Activated CD4-positive, alpha-beta T cell treated with anti-CD3 and anti-CD28 coated beads for 4 hours (primary cell): ENCODE measurements around the gene KDM4F.

Experiments used
- DNase-seq, 2 donors: peaks; one replicate each; pipeline ENCODE4 v3.0.0-alpha.2; 2020

Gene KDM4F

DNA sequence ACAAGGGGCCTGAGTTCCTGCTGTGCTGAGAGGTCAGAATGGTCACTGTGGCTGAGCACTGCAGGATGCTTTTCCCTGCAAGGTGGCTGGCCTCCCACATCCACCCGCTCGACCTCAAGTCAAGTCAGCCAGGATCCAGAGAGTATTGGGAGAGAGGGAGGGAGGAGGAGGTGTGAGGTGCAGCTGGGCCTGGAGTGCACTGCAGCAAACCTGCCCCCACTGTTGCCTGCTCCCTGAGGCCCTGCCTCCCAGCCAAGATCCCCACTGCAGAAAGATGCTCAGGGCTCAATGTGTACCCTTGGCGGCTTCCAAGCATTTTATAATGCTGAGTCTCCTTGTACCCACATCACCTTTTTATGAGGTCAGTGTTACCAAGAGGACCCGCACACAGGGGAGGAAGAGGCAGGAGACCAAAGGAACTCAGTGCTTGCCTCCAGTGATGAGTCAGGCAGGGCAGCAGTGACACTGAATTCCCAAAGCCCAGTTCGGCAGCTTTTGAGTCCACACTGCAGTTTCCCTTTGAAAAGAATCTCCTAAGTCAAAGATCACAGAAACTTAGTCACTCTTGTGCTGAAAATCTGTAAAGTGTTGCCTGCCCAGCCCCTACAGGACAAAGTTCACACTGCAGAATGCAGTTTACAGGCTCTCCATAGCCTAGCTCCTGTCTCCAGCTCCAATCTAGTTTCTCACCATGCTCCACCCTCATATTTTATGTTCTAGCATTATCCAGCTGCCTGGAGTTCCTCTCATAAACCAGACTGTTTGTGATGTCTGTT is 43.5 kb downstream of the KDM4F start:
- DNase-seq: peak in 1 of 2 donors; percentile 16

DNA sequence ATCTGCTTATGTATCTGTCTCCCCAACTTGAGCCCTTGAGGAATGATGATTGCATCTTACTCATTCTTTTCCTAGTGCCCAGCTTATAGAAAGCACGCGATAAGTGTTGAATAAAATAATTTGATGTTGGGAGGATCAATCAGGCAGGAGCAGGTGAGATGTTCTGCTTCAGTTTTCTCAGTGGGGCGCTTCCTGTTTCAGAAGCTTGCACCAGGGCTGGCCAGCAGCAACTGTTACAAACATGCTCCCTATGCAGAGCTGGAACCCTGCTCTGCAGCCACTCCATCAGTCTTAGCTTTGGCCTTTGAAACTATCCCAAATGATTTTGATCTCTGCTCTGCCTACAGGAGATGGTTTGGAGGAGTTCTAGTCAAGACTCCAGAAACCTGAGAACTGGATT is 44.3 kb downstream of the KDM4F start:
- DNase-seq: no peak

DNA sequence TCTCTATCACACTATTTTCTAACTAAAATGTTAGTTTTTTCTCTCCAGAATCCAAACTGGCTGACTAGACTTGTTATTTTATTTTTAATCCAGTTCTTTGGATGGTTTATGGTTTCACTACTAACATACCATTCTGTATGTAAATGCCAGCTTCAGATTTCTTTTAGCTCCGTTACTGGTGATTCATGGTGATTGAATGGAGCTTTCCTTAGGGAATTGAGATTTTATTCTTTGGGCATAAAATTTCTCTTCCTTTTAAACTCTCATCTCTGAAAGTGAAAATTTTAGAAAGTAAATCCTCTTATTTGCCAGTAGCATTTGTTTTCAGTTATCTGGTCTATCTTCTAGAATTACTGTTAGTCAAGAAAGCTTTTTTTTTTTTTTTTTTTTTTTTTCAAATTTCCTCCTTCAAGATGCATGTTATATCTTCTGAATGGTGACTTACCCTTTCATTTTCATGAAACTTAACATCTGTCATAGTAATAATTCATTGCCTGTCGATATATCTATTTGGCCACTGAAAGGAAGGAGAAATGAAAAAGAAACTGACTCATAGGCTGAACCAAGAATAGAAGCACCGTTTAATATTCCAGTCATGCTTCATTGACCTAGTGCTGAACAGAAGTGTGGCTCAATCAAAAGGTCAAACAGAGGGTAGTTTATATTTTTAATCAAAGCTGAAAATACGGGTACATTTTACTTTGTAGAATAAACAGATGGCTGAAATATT is 46.8 kb downstream of the KDM4F start:
- no peak for DNase-seq

DNA sequence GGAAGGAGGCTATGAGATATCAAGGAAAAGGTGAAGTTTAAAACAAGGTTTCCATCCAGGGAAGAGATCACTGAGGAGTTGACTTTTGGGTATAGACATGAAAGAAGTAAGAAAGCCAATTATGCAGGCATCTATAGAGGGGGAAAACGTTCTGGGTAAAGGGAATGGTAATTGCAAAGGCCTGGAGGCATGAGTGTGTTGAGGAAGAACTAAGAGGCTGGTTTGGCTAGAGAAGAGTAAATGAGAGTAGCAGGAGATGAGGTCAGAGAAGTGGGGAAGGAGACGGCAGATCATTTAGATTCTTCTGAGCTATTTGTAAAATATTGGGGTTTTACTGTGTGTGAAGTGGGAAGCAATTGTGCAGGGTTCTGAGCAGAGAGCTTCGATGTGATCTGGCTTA is 48.0 kb downstream of the KDM4F start:
- no peak for DNase-seq

DNA sequence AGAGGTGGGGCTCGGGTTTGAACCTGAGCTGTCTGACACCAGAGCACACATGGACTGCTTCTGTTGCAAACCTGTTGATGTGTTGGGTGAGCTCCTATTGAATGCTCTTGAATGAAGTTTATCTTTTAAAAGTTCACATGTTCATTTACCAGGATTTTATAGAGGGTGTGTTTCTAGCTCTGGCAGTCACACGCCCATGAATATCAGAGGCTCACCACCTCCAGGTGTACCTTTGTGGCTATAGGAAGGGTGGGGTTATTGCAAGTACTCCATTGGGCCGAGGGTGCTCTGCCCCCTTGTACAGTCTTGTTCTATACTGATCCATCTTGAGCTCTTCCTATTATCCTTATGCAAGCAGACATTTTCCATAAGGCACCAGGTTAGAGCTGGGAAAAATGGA is 49.6 kb downstream of the KDM4F start:
- DNase-seq: no peak

DNA sequence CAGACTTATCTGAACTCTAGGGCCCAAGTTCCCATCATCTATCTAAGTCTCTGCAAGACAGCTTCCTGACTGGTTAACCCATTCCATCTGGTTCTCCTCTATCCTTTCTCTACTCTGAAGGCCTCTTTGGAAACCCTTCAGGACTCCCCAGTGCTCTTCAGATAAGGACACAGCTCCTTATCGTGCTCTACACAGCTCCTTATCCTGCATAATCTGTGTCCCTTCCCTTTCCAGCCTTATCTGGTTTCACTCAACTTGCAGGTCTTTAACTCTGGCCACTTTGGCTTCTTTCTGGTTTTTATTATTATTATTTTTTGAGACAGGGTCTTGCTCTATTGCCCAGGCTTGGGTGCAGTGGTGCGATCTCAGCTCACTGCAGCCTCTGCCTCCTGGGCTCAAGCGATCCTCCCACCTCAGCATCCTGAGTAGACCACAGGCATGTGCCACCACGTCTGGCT is 51.0 kb downstream of the KDM4F start:
- DNase-seq: no peak
